Activated CD4-positive, alpha-beta T cell treated with anti-CD3 and anti-CD28 coated beads, Interleukin-2, amount 10 ng/mL, durations not matched to agents 24 days and 14 days (primary cell): ENCODE results near the gene GPR89B. TPM values are rescaled to one million over a fixed set of nuclear protein-coding genes. Genes with fewer than 3 reads are reported as not detected.
"Not testable (repeated sequence)": the region's sequence is repeated elsewhere in the genome, so short reads cannot be mapped to it uniquely, and the experiment has no call there.

Source experiments
- DNase-seq: peaks from one replicate; pipeline ENCODE4 v3.0.0; 2022
- H3K27ac Mint-ChIP-seq: one replicate; pipeline ENCODE4 v1.8.0; 2022; ENCODE audit warnings: mild to moderate bottlenecking, mixed read lengths
- H3K27me3 Mint-ChIP-seq: one replicate; pipeline ENCODE4 v1.8.0; 2022; ENCODE audit warnings: mixed read lengths
- H3K36me3 Mint-ChIP-seq: one replicate; pipeline ENCODE4 v1.8.0; 2022; ENCODE audit warnings: low read depth, mild to moderate bottlenecking, mixed read lengths
- H3K4me1 Mint-ChIP-seq: one replicate; pipeline ENCODE4 v1.8.0; 2021; ENCODE audit warnings: mixed read lengths
- H3K4me3 Mint-ChIP-seq: one replicate; pipeline ENCODE4 v1.8.0; 2022; ENCODE audit warnings: mild to moderate bottlenecking, moderate library complexity, mixed read lengths
- H3K9me3 Mint-ChIP-seq: one replicate; pipeline ENCODE4 v1.8.0; 2021; ENCODE audit warnings: mixed read lengths
- intact Hi-C: fragments of 100-400 bp; cut with micrococcal nuclease; formaldehyde crosslinking; loops from one replicate; pipeline ENCODE4 v1.15.1; 2023
- total RNA-seq: library from RNA; stranded (reverse); gene quantifications from 2 replicates; pipeline ENCODE4 v1.2.3, GENCODE V29; 2022

GPR89B gene
- total RNA-seq = 16.8 and 17.2 TPM in 2 replicates

- H3K27ac Mint-ChIP-seq = peak within 1 kb of the TSS; percentile 85
- intact Hi-C loops = not testable (repeated sequence)
Measured at GRCh38 chr1:147928236-147929132, at the start of gene GPR89B. Gene GPR89B (plus strand): TSS chr1:147928420. CDS start chr1:147928537, 117 bp downstream.

GRCh38 chr1:147879911-147880310, 48.3 kb upstream of the GPR89B start:
- Mint-ChIP-seq H3K9me3 (no peaks in the 10 kb centered on the region), H3K4me3 (no peak overlapping the region), H3K36me3 (no peaks in the 10 kb centered on the region), H3K27ac (no peak overlapping the region), H3K4me1 (no peaks in the 10 kb centered on the region), H3K27me3 (peaks cover 23% of the 10 kb centered on the region)
- intact Hi-C loops = no loop called here
- DNase-seq = no peak

More at GRCh38 chr1:147928236-147929132, at the start of gene GPR89B:
- not testable (repeated sequence) for H3K36me3 Mint-ChIP-seq, H3K27me3 Mint-ChIP-seq, H3K9me3 Mint-ChIP-seq
- H3K4me3 Mint-ChIP-seq = peak within 1 kb of the TSS; percentile 84
- H3K4me1 Mint-ChIP-seq = peaks cover 21% of the 10 kb centered on the region
- peak; percentile 97 for DNase-seq

DNA sequence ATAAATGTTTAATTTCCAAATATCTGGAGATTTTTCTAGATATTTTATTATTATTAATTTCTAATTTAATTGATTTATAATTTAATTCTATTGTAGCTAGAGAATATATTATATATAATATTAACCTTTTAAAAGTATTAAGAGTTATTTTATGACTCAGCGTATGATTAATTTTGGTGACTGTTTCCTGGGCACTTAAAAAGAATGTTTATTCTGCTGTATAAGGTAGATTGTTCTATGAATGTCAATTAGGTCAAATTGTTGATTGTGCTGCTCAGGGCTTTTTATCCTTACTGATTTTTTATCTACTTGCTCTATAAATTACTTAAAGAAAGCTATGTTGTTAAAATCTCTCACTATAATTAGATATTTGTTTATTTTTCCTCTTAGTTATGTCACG, 45.7 kb upstream of the GPR89B start:
- no peak overlapping the region for H3K4me3 Mint-ChIP-seq
- no peak overlapping the region for H3K27ac Mint-ChIP-seq
- H3K27me3 Mint-ChIP-seq = peaks cover 18% of the 10 kb centered on the region
- H3K9me3 Mint-ChIP-seq = no peaks in the 10 kb centered on the region
- intact Hi-C loops = no loop called here
- DNase-seq = no peak
- no peaks in the 10 kb centered on the region for H3K4me1 Mint-ChIP-seq
- H3K36me3 Mint-ChIP-seq = no peaks in the 10 kb centered on the region

- H3K4me3 Mint-ChIP-seq = no peak overlapping the region
- DNase-seq = peak; percentile 88
- peaks cover 4% of the 10 kb centered on the region for H3K4me1 Mint-ChIP-seq
- no peak overlapping the region for H3K27ac Mint-ChIP-seq
- H3K36me3 Mint-ChIP-seq = no peaks in the 10 kb centered on the region
- intact Hi-C loops = loop anchor here (1.0 to 5.0 kb wide), 2 partner anchors 168 to 248 kb away; no protein-coding TSS in a partner anchor
- peaks cover 14% of the 10 kb centered on the region for H3K27me3 Mint-ChIP-seq
- H3K9me3 Mint-ChIP-seq = no peaks in the 10 kb centered on the region
Measured at GRCh38 chr1:147890177-147890790, 37.9 kb upstream of the GPR89B start.

DNA sequence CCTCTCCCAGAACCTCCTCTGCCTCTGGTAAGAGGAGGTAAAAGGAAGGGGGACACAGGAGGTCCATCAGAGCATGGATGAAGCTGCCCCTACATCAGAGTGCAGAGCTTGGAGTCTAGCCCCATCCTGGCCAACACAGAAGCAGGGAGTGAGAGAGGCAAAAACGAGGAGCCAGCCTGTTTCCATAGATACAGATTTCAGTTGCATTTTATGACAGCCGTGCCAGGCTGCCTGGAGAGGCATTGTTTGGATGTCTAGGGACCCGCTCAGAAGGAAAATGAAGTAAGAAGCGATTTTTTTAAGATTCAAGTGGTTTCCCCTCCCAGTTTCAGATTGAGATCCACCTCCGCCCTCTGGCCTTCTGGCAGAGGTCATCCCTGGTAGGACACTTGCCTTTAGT, 37.1 kb upstream of the GPR89B start:
- no peaks in the 10 kb centered on the region for H3K36me3 Mint-ChIP-seq
- intact Hi-C loops = loop anchor here (5.0 kb wide), 1 partner anchor 169 kb away; no protein-coding TSS in a partner anchor
- DNase-seq = no peak

DNA sequence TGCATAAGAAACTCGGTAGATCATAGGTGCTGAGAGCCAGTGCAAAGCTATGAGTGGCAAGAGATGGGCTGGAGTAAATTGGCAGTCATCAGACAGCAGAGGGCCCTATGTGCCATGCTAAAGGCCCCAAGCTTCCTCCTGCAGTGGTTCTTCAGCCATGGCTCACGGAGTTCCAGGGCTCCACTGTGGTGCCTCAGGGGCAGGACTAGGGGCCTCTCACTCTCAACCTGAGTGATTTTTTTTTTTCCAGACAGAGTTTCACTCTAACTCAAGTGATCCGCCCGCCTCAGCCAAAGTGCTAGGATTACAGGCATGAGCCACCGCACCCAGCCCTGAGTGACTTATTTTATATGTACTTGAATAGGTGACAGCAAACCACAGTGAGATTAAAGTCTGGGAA, 36.0 kb upstream of the GPR89B start:
- Mint-ChIP-seq H3K27me3 (peaks cover 7% of the 10 kb centered on the region), H3K4me1 (peaks cover 4% of the 10 kb centered on the region), H3K27ac (no peak overlapping the region), H3K4me3 (no peak overlapping the region), H3K9me3 (no peaks in the 10 kb centered on the region), H3K36me3 (no peaks in the 10 kb centered on the region)
- intact Hi-C loops = loop anchor here (1.0 to 5.0 kb wide), 4 partner anchors 170 to 619 kb away; no protein-coding TSS in a partner anchor
- peak; percentile 64 for DNase-seq

More for the DNA sequence above, 37.1 kb upstream of the GPR89B start:
- H3K4me3 Mint-ChIP-seq = no peak overlapping the region
- H3K27ac Mint-ChIP-seq = no peak overlapping the region
- peaks cover 4% of the 10 kb centered on the region for H3K4me1 Mint-ChIP-seq
- H3K9me3 Mint-ChIP-seq = no peaks in the 10 kb centered on the region
- peaks cover 10% of the 10 kb centered on the region for H3K27me3 Mint-ChIP-seq

- no peaks in the 10 kb centered on the region for H3K36me3 Mint-ChIP-seq
- no peak overlapping the region for H3K4me3 Mint-ChIP-seq
- peak; percentile 73 for DNase-seq
- peaks cover 7% of the 10 kb centered on the region for H3K27me3 Mint-ChIP-seq
- intact Hi-C loops = loop anchor here (1.0 to 5.0 kb wide), 4 partner anchors 170 to 620 kb away; no protein-coding TSS in a partner anchor
- H3K4me1 Mint-ChIP-seq = peaks cover 4% of the 10 kb centered on the region
- H3K9me3 Mint-ChIP-seq = no peaks in the 10 kb centered on the region
- no peak overlapping the region for H3K27ac Mint-ChIP-seq
Measured at GRCh38 chr1:147892731-147893214, 35.4 kb upstream of the GPR89B start.

DNA sequence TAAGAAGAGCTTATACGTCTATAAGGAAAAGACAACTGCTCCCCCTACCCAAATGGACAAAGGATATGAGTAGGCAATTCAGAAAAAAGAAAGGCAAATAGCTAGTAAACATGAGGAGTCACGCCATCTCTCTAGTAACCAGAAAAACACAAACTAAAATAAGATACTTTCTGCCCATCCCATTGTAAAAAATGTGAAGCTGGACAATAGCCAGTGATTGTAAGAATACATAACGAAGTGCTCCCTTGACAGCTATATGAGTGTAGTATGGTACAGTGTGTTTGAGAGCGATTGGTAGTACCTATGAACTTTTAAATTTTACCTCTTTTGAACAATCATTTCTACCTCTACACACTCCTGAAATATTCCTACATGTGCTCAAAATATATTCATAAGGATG, 33.1 kb upstream of the GPR89B start:
- DNase-seq = no peak
- Mint-ChIP-seq H3K27ac (no peak overlapping the region), H3K4me3 (no peak overlapping the region), H3K9me3 (no peaks in the 10 kb centered on the region), H3K4me1 (peaks cover 4% of the 10 kb centered on the region), H3K27me3 (peaks cover 6% of the 10 kb centered on the region), H3K36me3 (no peaks in the 10 kb centered on the region)
- intact Hi-C loops = no loop called here

DNA sequence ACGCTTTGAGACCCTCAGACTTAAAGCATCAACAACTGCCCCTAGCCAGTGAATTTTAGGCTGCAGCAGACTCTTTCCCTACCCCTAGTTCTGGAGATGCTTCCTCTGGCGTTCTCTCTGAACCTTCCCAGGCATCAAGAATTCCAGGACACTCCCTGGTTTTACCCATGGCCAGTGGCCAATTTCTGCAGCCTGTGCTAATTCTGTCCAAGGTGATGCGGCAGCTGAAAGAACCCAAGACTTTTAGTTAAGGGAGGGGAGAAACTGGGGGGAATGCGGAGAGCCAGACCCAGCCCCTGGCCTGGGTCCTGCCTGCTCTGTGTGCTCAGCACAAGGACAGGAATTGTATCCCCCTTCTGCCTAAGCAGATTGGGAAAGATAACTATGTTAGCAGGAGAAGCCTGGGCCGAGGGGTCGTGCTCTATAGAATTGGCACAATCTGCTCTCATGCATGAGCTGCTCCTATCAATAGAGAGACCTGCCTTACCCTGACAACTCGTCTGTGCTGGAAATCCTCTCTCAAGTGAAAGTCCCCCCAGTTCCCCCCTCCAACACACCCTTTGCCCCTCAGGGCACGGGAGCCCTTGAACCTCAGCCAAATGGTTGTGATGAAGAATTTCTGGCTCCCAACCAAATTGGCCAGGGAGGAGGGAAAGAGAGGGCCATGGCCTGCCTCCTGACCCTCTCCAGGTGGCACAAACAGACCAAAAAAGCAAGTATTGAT, 31.0 kb upstream of the GPR89B start:
- H3K4me1 Mint-ChIP-seq = no peaks in the 10 kb centered on the region

DNA sequence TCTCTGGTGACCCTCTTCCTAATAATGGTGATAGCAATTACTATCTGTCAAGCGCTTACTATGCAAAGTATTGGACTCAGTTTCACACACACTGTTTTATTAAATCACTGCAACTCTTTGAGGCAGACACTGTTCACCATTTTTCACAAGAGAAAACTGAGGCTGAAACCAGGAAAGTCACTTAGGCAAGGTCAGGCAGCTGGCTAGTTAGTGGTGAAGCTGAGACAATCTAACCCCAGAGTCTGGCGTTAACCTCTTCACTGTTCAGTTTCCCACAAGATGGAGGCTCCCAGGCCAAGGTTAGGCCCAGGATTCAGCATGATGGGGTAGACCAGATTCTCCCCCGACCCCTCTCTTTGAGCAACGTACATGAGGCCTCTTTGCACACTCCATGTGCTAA, 30.4 kb upstream of the GPR89B start:
- Mint-ChIP-seq H3K27me3 (peaks cover 10% of the 10 kb centered on the region), H3K9me3 (no peaks in the 10 kb centered on the region), H3K36me3 (no peaks in the 10 kb centered on the region), H3K27ac (no peak overlapping the region), H3K4me1 (no peaks in the 10 kb centered on the region), H3K4me3 (no peak overlapping the region)
- DNase-seq = no peak
- intact Hi-C loops = no loop called here

More for the DNA sequence above, 31.0 kb upstream of the GPR89B start:
- DNase-seq = no peak
- Mint-ChIP-seq H3K36me3 (no peaks in the 10 kb centered on the region), H3K27me3 (peaks cover 9% of the 10 kb centered on the region), H3K27ac (no peak overlapping the region), H3K9me3 (no peaks in the 10 kb centered on the region), H3K4me3 (no peak overlapping the region)
- intact Hi-C loops = no loop called here

- peaks cover 6% of the 10 kb centered on the region for H3K4me1 Mint-ChIP-seq
- H3K4me3 Mint-ChIP-seq = no peak within 1 kb of the TSS
- intact Hi-C loops = no loop called here
- H3K27me3 Mint-ChIP-seq = peaks cover 12% of the 10 kb centered on the region
- H3K9me3 Mint-ChIP-seq = no peaks in the 10 kb centered on the region
- no peak for DNase-seq
- no peak within 1 kb of the TSS for H3K27ac Mint-ChIP-seq
- no peaks in the 10 kb centered on the region for H3K36me3 Mint-ChIP-seq
Measured at GRCh38 chr1:147902253-147902845, 25.9 kb upstream of the GPR89B start, which contains the start of gene GJA8. Gene GJA8 (plus strand): TSS chr1:147902795. CDS start chr1:147907956, 5,161 bp downstream.

GRCh38 chr1:147904726-147905125, 23.5 kb upstream of the GPR89B start:
- Mint-ChIP-seq H3K9me3 (no peaks in the 10 kb centered on the region), H3K4me1 (peaks cover 6% of the 10 kb centered on the region), H3K27me3 (peaks cover 16% of the 10 kb centered on the region), H3K36me3 (no peaks in the 10 kb centered on the region), H3K27ac (peak overlapping the region; percentile 9), H3K4me3 (no peak overlapping the region)
- intact Hi-C loops = no loop called here
- DNase-seq = no peak
